ENCODE measurements around the gene LRPPRC.

The LRPPRC gene

GRCh38 chr2:43852196-43852730 is 143.5 kb downstream of the LRPPRC start:
- Histone ChIP-seq H3K79me2 (ENCODE audit: insufficient read depth, low read length) (no peaks in the 10 kb centered on the region), H3K36me3 (ENCODE audit: low read length) (no peaks in the 10 kb centered on the region), H3K27ac (ENCODE audit: low read depth, low read length) (no peak overlapping the region), H3K9me2 (replicated peaks; ENCODE audit: insufficient read depth, low read length) (no peaks in the 10 kb centered on the region), H3F3A (ENCODE audit: insufficient read depth) (no peaks in the 10 kb centered on the region), H3K4me3 (ENCODE audit: insufficient read depth, low read length, poor library complexity, severe bottlenecking) (no peak overlapping the region), H3K9me3 (ENCODE audit: insufficient read depth, low read length) (no peaks in the 10 kb centered on the region), H2AFZ (ENCODE audit: low read depth, low read length, severe bottlenecking) (no peak overlapping the region), H3K27me3 (ENCODE audit: low read length) (no peaks in the 10 kb centered on the region), H3K9ac (ENCODE audit: low read length) (no peak overlapping the region), H3K4me2 (ENCODE audit: low read depth, low read length, poor library complexity, severe bottlenecking) (no peak overlapping the region), H4K20me1 (ENCODE audit: low read depth, low read length) (no peaks in the 10 kb centered on the region)
- TF ChIP-seq EZH2phosphoT487 (conservative IDR thresholded peaks at IDR 0.05; ENCODE audit: low read length) (no peak), CTCF (IDR thresholded peaks at IDR 0.05; ENCODE audit: insufficient read depth, low read length, poor library complexity, severe bottlenecking) (no peak)

- Histone ChIP-seq H3K9ac (ENCODE audit: low read length) (no peak overlapping the region), H3K4me2 (ENCODE audit: low read depth, low read length, poor library complexity, severe bottlenecking) (no peak overlapping the region), H3K9me2 (replicated peaks; ENCODE audit: insufficient read depth, low read length) (no peaks in the 10 kb centered on the region), H3F3A (ENCODE audit: insufficient read depth) (no peaks in the 10 kb centered on the region), H2AFZ (ENCODE audit: low read depth, low read length, severe bottlenecking) (no peak overlapping the region), H3K79me2 (ENCODE audit: insufficient read depth, low read length) (no peaks in the 10 kb centered on the region), H3K4me3 (ENCODE audit: insufficient read depth, low read length, poor library complexity, severe bottlenecking) (no peak overlapping the region), H3K27ac (ENCODE audit: low read depth, low read length) (no peak overlapping the region), H3K9me3 (ENCODE audit: insufficient read depth, low read length) (no peaks in the 10 kb centered on the region), H3K36me3 (ENCODE audit: low read length) (no peaks in the 10 kb centered on the region), H3K27me3 (ENCODE audit: low read length) (no peaks in the 10 kb centered on the region), H4K20me1 (ENCODE audit: low read depth, low read length) (no peaks in the 10 kb centered on the region)
- TF ChIP-seq CTCF (IDR thresholded peaks at IDR 0.05; ENCODE audit: insufficient read depth, low read length, poor library complexity, severe bottlenecking) (no peak), EZH2phosphoT487 (conservative IDR thresholded peaks at IDR 0.05; ENCODE audit: low read length) (no peak)
These were observed 144.5 kb downstream of the LRPPRC start for GRCh38 chr2:43851011-43851980.

GRCh38 chr2:43848214-43848613 is 147.6 kb downstream of the LRPPRC start:
- Histone ChIP-seq H3K36me3 (ENCODE audit: low read length) (no peaks in the 10 kb centered on the region), H3K27ac (ENCODE audit: low read depth, low read length) (no peak overlapping the region), H3K9ac (ENCODE audit: low read length) (no peak overlapping the region), H2AFZ (ENCODE audit: low read depth, low read length, severe bottlenecking) (no peak overlapping the region), H3K9me3 (ENCODE audit: insufficient read depth, low read length) (no peaks in the 10 kb centered on the region), H3K79me2 (ENCODE audit: insufficient read depth, low read length) (no peaks in the 10 kb centered on the region), H3K27me3 (ENCODE audit: low read length) (no peaks in the 10 kb centered on the region), H3F3A (ENCODE audit: insufficient read depth) (no peaks in the 10 kb centered on the region), H3K4me2 (ENCODE audit: low read depth, low read length, poor library complexity, severe bottlenecking) (no peak overlapping the region), H3K9me2 (replicated peaks; ENCODE audit: insufficient read depth, low read length) (no peaks in the 10 kb centered on the region), H3K4me3 (ENCODE audit: insufficient read depth, low read length, poor library complexity, severe bottlenecking) (no peak overlapping the region), H4K20me1 (ENCODE audit: low read depth, low read length) (no peaks in the 10 kb centered on the region)
- TF ChIP-seq CTCF (IDR thresholded peaks at IDR 0.05; ENCODE audit: insufficient read depth, low read length, poor library complexity, severe bottlenecking) (no peak), EZH2phosphoT487 (conservative IDR thresholded peaks at IDR 0.05; ENCODE audit: low read length) (no peak)
